Measurements from ENCODE around the gene MZT2A.

Gene MZT2A

DNA sequence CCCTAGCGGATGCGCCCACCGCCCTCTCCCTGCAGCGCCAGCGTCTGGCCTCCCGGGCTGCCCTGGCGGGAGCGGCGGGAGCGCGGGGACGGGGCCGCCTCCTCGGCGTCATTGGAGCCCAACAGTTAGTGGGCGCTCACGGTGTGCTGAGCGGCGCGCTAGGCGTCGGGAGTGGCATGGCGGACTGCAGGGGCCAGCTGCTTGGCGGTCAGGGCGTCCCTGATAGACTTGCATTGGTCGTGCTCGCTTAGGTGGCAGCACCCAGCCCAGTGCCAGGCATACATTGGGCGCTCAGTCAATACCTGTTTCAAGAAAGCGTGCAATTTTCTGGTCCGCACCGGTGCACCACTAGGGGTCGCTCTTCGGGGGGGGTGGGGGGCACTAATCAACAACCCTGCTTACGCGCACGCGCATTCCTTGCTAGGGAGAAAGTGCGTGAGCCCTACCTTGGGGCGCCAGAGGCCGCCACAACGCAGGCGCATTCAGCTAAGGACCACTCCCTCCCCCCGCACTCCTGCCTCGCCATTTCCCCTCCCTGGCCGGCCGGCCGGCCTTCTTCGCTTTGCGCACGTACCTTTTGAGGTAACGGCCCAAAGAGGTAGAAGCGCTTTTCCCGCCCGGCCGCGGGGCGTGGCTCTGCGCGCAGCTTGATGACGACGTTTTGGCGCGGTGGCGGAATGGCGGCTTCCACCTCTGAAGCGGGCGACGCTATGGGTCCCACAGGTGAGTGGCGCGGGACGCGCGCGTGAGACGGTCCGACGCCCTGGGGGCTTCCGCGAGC is 411 bp upstream of the MZT2A start:
- TF ChIP-seq GATA2 (IDR thresholded peaks at IDR 0.05; ENCODE audit: low read depth, low read length): no peak
- no peak for TF ChIP-seq GATA3 (IDR thresholded peaks at IDR 0.05; ENCODE audit: low read depth, low read length)

DNA sequence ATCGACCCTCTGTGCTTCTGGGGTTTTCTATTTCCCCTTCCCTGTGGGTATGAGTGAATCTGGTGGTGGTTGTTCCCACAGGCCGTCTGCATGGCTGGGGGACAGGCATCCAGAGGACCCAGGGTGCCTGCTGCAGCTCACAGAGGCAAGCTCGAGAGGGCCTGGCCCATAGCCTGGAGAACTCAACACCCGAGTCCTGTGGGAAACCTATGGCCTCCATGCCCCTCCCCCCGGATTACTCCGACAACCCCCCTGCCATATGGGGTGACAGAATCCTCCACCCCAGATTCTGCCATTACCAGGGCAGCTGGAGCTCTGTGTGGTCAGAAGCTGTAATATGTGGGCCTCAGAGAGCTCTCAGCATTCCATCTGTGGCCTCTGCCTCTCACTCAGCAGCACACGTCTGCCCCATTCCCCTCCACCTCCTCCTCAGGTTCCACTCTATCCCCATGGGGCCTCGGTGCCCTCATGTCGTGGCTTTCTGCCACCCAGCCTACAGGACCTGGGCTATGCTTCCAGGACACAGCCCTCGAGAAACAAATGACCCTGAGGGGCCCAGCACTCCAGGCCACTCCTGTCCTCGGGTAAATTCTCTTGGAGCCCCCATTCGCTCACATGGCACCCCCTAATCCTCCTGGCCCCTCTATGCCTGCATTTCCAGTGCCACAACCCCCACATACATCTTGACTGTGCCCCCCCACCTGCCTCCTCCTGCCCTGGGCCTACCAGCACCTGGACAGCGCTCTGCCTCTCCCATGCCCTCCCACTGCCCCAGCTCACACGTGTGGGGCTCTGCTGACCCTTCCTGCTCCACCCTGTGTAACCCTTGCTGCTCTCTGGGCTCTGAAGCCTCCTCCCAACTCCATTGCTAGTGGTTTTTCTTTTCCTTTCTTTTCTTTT is 3.6 kb downstream of the MZT2A start:
- TF ChIP-seq GATA3 (IDR thresholded peaks at IDR 0.05; ENCODE audit: low read depth, low read length) (no peak), GATA2 (IDR thresholded peaks at IDR 0.05; ENCODE audit: low read depth, low read length) (no peak)

DNA sequence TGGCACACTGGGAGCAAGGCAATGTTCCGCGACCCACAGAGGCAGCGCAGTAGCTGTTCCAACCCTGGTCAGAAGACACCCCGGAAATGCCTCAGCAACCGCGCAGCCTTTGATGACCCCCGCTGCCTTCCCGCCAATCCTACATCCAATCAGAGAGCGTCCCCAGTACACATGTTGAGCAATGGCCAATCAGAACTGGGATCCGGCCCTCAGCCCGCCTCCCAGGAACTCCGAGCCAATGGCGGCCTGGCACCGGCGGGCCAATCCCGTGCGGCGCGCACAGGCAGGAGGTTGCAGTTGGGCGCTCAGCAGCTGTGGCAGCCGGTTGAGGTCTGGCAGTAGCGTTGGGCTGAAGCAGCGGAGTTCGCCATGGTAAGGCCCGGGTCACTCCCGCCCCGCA is 16.4 kb downstream of the MZT2A start, which contains the start of gene TUBA3D:
TUBA3D (plus strand) TSS at position 289 of the 400 bp plus-strand sequence; CDS start at position 370, 81 bp downstream.
- TF ChIP-seq GATA2 (IDR thresholded peaks at IDR 0.05; ENCODE audit: low read depth, low read length): no peak
- TF ChIP-seq GATA3 (IDR thresholded peaks at IDR 0.05; ENCODE audit: low read depth, low read length): no peak

DNA sequence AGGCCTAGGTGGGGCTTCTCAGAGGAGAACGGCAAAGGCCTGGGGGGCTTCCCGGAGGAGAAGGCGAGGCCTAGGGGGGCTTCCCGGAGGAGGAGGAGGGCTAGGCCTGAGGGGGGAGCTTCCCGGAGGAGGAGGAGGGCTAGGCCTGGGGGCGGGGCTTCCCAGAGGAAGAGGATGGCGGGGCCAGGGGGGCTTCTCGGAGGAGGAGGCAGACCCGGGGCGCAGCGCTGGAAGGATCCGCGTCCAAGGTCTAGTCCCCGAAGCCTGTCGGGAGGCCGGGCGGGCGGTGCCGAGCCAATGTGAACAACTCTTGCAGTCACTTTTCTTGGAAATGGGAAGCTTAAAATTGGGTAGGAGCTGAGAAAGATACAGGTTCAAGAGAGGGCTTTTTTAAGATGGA is 46.3 kb downstream of the MZT2A start:
- no peak for TF ChIP-seq GATA2 (IDR thresholded peaks at IDR 0.05; ENCODE audit: low read depth, low read length)
- no peak for TF ChIP-seq GATA3 (IDR thresholded peaks at IDR 0.05; ENCODE audit: low read depth, low read length)
